ENCODE data around the gene EIF4E1B. TPM values are rescaled to one million over a fixed set of nuclear protein-coding genes. Genes with fewer than 3 reads are reported as not detected.

The EIF4E1B gene
- total RNA-seq, 1 donor from 2014 or later, result 0.06 TPM

DNA sequence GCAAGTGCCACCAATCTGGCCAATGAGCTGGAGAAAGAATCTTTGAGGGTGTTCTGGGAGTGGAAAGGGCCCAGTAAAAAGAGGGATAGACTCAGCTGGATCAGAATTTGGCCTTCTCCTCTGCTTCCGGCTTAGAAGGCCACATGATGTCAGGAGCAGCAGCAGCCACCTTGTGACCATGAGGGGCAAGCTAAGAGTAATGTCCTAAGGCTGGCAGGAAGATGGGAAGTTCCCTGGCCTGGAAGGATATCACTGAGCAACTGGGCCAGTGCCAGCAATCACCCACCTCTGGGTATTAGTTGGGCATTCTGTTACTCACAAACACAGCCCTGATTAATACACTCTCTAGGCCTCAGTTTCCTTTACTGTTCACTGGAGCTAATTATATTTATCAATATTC is 61.0 kb downstream of the EIF4E1B start:
- H3K4me1 Mint-ChIP-seq, result peaks cover 16% of the 10 kb centered on the region
- H3F3A ChIP-seq (ENCODE audit: low read depth), result no peaks in the 10 kb centered on the region
- no peak overlapping the region for H3K27ac ChIP-seq
- H3K27me3 Mint-ChIP-seq (ENCODE audit: insufficient read depth, low read depth), result peaks cover 9% of the 10 kb centered on the region
- no peak overlapping the region for H3K27ac Mint-ChIP-seq
- H3K27me3 ChIP-seq, result no peaks in the 10 kb centered on the region
- H3K4me3 ChIP-seq, result no peak overlapping the region
- peaks cover 28% of the 10 kb centered on the region for H3K4me1 ChIP-seq
- no peak overlapping the region for H3K4me3 Mint-ChIP-seq
- no peaks in the 10 kb centered on the region for H4K20me1 ChIP-seq (ENCODE audit: low read depth)
- no peak for DNase-seq (ENCODE audit: low spot score)
- H3K9ac ChIP-seq, result no peak overlapping the region
- no peaks in the 10 kb centered on the region for H3K36me3 Mint-ChIP-seq
- no peaks in the 10 kb centered on the region for H3K9me3 ChIP-seq (ENCODE audit: low read depth)
- TF ChIP-seq EZH2phosphoT487 (IDR thresholded peaks at IDR 0.05) (no peak), EZH2 (IDR thresholded peaks at IDR 0.05) (no peak)
- TF ChIP-seq, protein P1, sequence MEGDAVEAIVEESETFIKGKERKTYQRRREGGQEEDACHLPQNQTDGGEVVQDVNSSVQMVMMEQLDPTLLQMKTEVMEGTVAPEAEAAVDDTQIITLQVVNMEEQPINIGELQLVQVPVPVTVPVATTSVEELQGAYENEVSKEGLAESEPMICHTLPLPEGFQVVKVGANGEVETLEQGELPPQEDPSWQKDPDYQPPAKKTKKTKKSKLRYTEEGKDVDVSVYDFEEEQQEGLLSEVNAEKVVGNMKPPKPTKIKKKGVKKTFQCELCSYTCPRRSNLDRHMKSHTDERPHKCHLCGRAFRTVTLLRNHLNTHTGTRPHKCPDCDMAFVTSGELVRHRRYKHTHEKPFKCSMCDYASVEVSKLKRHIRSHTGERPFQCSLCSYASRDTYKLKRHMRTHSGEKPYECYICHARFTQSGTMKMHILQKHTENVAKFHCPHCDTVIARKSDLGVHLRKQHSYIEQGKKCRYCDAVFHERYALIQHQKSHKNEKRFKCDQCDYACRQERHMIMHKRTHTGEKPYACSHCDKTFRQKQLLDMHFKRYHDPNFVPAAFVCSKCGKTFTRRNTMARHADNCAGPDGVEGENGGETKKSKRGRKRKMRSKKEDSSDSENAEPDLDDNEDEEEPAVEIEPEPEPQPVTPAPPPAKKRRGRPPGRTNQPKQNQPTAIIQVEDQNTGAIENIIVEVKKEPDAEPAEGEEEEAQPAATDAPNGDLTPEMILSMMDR (IDR thresholded peaks at IDR 0.05), result no peak
- no peak overlapping the region for H2AFZ ChIP-seq (replicated peaks)
- H3K9me3 Mint-ChIP-seq, result no peaks in the 10 kb centered on the region
- H3K79me2 ChIP-seq (ENCODE audit: low read depth), result no peaks in the 10 kb centered on the region
- H3K36me3 ChIP-seq, result no peaks in the 10 kb centered on the region
- no peak overlapping the region for H3K4me2 ChIP-seq

DNA sequence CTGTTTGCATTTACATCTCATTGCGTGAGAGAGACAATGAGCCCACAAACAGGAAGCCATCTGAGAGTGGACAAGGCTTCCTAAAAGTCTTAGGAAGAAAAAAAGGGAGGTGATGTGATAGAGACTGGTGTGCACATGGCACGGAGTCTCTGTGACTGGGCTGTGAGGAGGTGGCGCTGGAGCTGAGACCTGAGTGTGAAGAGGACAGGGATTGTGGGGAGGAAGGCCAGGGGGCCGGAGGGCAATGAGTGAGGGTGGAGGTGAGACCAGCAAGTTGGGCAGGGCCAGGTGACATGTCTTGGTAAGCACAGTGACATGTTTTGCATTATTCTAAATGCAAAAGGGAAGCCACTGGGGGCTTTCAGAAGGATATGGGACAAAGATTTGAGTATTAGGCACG is 61.9 kb downstream of the EIF4E1B start:
- Histone ChIP-seq H3K4me1 (peaks cover 36% of the 10 kb centered on the region), H3K9ac (no peak overlapping the region), H3K4me3 (no peak overlapping the region), H2AFZ (replicated peaks) (no peak overlapping the region), H3F3A (ENCODE audit: low read depth) (peaks cover 4% of the 10 kb centered on the region), H3K4me2 (no peak overlapping the region), H3K79me2 (ENCODE audit: low read depth) (no peaks in the 10 kb centered on the region), H3K36me3 (no peaks in the 10 kb centered on the region), H3K27ac (no peak overlapping the region), H3K9me3 (ENCODE audit: low read depth) (no peaks in the 10 kb centered on the region), H4K20me1 (ENCODE audit: low read depth) (no peaks in the 10 kb centered on the region), H3K27me3 (no peaks in the 10 kb centered on the region)
- H3K4me1 Mint-ChIP-seq, result peaks cover 23% of the 10 kb centered on the region
- H3K9me3 Mint-ChIP-seq, result no peaks in the 10 kb centered on the region
- TF ChIP-seq, protein P1 (IDR thresholded peaks at IDR 0.05), result no peak
- no peak for TF ChIP-seq EZH2phosphoT487 (IDR thresholded peaks at IDR 0.05)
- no peak for TF ChIP-seq EZH2 (IDR thresholded peaks at IDR 0.05)
- peaks cover 14% of the 10 kb centered on the region for H3K27me3 Mint-ChIP-seq (ENCODE audit: insufficient read depth, low read depth)
- no peak for DNase-seq (ENCODE audit: low spot score)
- H3K27ac Mint-ChIP-seq, result peak overlapping the region; percentile 2
- no peak overlapping the region for H3K4me3 Mint-ChIP-seq
- no peaks in the 10 kb centered on the region for H3K36me3 Mint-ChIP-seq

DNA sequence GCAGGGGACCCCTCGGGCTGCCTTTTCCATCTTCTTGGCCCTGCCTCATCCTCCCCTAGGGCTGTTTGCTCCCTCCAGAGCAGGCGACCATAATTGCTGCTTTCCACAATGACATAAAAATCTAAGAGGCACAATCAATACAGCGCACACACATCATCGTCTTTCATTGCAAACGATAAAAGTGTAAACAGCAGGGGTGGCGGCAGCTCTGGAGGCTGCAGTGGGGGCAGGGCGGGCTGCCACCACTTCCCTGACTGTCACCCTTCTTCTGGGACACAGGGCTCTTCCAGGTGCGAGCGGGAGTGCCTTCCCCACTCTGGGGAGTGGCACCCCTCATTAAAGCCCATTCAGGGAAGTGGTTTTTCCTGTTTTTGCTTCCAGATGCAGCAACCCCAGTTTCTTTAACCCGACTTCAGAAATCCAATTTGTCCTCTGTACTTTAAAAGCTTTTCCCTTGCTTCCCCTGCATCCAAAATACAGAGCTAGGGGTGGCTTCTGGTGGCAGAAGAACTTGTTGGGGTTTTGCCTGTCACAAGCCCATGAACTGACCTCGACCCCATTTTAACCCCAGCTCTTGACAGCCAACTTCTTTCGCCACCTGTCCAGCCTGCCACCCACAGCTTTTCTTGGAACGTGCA is 62.5 kb downstream of the EIF4E1B start:
- no peak overlapping the region for H3K27ac Mint-ChIP-seq
- Histone ChIP-seq H3K27ac (no peak overlapping the region), H3K4me2 (no peak overlapping the region), H2AFZ (replicated peaks) (no peak overlapping the region), H3K27me3 (no peaks in the 10 kb centered on the region), H3K79me2 (ENCODE audit: low read depth) (no peaks in the 10 kb centered on the region), H3F3A (ENCODE audit: low read depth) (peaks cover 10% of the 10 kb centered on the region), H3K36me3 (no peaks in the 10 kb centered on the region), H3K9me3 (ENCODE audit: low read depth) (no peaks in the 10 kb centered on the region), H3K4me3 (no peak overlapping the region), H4K20me1 (ENCODE audit: low read depth) (no peaks in the 10 kb centered on the region), H3K9ac (no peak overlapping the region), H3K4me1 (peaks cover 39% of the 10 kb centered on the region)
- no peaks in the 10 kb centered on the region for H3K9me3 Mint-ChIP-seq
- H3K4me3 Mint-ChIP-seq, result no peak overlapping the region
- DNase-seq (ENCODE audit: low spot score), result no peak
- H3K27me3 Mint-ChIP-seq (ENCODE audit: insufficient read depth, low read depth), result peaks cover 16% of the 10 kb centered on the region
- no peaks in the 10 kb centered on the region for H3K36me3 Mint-ChIP-seq
- peaks cover 25% of the 10 kb centered on the region for H3K4me1 Mint-ChIP-seq
- TF ChIP-seq EZH2 (IDR thresholded peaks at IDR 0.05), result no peak
- TF ChIP-seq, protein P1 (IDR thresholded peaks at IDR 0.05), result no peak
- no peak for TF ChIP-seq EZH2phosphoT487 (IDR thresholded peaks at IDR 0.05)

All from neural progenitor cell (in vitro differentiated cells).